ENCODE measurements around the gene ACOT7.

Gene ACOT7

GRCh38 chr1:6276811-6277555 is 116.6 kb downstream of the ACOT7 start:
- in situ Hi-C loops (cut with MboI; ENCODE audit: low sequenced_read_pairs, unreplicated experiment): no loop called here
- TF ChIP-seq, protein P1, sequence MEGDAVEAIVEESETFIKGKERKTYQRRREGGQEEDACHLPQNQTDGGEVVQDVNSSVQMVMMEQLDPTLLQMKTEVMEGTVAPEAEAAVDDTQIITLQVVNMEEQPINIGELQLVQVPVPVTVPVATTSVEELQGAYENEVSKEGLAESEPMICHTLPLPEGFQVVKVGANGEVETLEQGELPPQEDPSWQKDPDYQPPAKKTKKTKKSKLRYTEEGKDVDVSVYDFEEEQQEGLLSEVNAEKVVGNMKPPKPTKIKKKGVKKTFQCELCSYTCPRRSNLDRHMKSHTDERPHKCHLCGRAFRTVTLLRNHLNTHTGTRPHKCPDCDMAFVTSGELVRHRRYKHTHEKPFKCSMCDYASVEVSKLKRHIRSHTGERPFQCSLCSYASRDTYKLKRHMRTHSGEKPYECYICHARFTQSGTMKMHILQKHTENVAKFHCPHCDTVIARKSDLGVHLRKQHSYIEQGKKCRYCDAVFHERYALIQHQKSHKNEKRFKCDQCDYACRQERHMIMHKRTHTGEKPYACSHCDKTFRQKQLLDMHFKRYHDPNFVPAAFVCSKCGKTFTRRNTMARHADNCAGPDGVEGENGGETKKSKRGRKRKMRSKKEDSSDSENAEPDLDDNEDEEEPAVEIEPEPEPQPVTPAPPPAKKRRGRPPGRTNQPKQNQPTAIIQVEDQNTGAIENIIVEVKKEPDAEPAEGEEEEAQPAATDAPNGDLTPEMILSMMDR (IDR thresholded peaks at IDR 0.05; ENCODE audit: borderline replicate concordance, control extremely low read depth, extremely low read depth, insufficient read depth, missing control alignments): no peak
- DNase-seq (ENCODE audit: low spot score): no peak

GRCh38 chr1:6275826-6276782 is 117.5 kb downstream of the ACOT7 start:
- TF ChIP-seq, protein P1 (IDR thresholded peaks at IDR 0.05; ENCODE audit: borderline replicate concordance, control extremely low read depth, extremely low read depth, insufficient read depth, missing control alignments): no peak
- in situ Hi-C loops (cut with MboI; ENCODE audit: low sequenced_read_pairs, unreplicated experiment): no loop called here
- DNase-seq (ENCODE audit: low spot score): no peak

GRCh38 chr1:6274622-6275139 is 118.9 kb downstream of the ACOT7 start:
- no peak for DNase-seq (ENCODE audit: low spot score)
- TF ChIP-seq, protein P1 (IDR thresholded peaks at IDR 0.05; ENCODE audit: borderline replicate concordance, control extremely low read depth, extremely low read depth, insufficient read depth, missing control alignments): no peak
- in situ Hi-C loops (cut with MboI; ENCODE audit: low sequenced_read_pairs, unreplicated experiment): no loop called here

GRCh38 chr1:6274102-6274501 is 119.5 kb downstream of the ACOT7 start:
- in situ Hi-C loops (cut with MboI; ENCODE audit: low sequenced_read_pairs, unreplicated experiment): no loop called here
- TF ChIP-seq, protein P1 (IDR thresholded peaks at IDR 0.05; ENCODE audit: borderline replicate concordance, control extremely low read depth, extremely low read depth, insufficient read depth, missing control alignments): no peak
- DNase-seq (ENCODE audit: low spot score): no peak

GRCh38 chr1:6273380-6273891 is 120.1 kb downstream of the ACOT7 start:
- no peak for DNase-seq (ENCODE audit: low spot score)
- TF ChIP-seq, protein P1 (IDR thresholded peaks at IDR 0.05; ENCODE audit: borderline replicate concordance, control extremely low read depth, extremely low read depth, insufficient read depth, missing control alignments): no peak
- in situ Hi-C loops (cut with MboI; ENCODE audit: low sequenced_read_pairs, unreplicated experiment): no loop called here

- TF ChIP-seq, protein P1 (IDR thresholded peaks at IDR 0.05; ENCODE audit: borderline replicate concordance, control extremely low read depth, extremely low read depth, insufficient read depth, missing control alignments): no peak
These were observed 120.7 kb downstream of the ACOT7 start for GRCh38 chr1:6272868-6273267.

More at GRCh38 chr1:6272868-6273267, 120.7 kb downstream of the ACOT7 start:
- in situ Hi-C loops (cut with MboI; ENCODE audit: low sequenced_read_pairs, unreplicated experiment): no loop called here
- no peak for DNase-seq (ENCODE audit: low spot score)

Measured in GM13976 (cell line).